ENCODE data around the gene ATAD5.
"Not testable (repeated sequence)": the region's sequence is repeated elsewhere in the genome, so short reads cannot be mapped to it uniquely, and the experiment has no call there.

The ATAD5 gene

DNA sequence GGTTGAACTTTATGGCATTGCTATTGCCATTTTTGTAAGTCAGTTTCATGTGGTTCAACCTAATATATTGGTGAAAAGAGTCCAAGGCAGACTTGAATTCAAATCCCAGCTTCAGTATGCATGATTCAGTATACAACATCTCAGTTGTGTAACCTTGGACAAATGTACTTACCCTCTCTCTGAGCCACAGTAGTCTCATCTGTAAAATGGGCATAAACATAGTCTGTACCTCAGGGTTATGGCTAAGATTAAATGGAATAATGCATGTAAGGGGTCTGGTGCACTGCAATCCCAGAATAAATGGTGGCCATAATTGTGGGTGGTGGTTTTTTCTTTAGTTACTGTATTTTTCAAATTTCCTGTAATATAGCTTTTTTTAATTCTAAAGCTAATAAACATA is 85.3 kb downstream of the ATAD5 start:
- no peak for DNase-seq

DNA sequence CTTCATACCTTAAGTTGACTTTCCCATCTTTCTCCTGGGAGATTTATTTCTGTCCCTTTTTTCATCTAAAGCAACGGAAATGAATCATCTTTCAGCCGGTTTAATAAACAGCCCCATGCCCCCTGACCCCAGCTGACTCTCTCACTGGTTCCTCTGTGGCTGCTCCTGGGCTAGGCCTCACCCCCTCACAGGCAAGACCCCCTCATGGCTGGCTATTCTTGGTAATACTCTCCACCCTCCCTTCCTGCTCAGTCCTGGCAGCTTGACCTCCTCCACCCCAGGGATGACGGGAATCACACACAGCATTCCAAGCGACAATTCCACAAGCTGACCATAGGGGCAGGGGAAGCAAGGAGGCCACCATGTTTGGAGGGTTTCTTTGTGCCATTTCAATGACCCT is 88.5 kb downstream of the ATAD5 start:
- no peak for DNase-seq

DNA sequence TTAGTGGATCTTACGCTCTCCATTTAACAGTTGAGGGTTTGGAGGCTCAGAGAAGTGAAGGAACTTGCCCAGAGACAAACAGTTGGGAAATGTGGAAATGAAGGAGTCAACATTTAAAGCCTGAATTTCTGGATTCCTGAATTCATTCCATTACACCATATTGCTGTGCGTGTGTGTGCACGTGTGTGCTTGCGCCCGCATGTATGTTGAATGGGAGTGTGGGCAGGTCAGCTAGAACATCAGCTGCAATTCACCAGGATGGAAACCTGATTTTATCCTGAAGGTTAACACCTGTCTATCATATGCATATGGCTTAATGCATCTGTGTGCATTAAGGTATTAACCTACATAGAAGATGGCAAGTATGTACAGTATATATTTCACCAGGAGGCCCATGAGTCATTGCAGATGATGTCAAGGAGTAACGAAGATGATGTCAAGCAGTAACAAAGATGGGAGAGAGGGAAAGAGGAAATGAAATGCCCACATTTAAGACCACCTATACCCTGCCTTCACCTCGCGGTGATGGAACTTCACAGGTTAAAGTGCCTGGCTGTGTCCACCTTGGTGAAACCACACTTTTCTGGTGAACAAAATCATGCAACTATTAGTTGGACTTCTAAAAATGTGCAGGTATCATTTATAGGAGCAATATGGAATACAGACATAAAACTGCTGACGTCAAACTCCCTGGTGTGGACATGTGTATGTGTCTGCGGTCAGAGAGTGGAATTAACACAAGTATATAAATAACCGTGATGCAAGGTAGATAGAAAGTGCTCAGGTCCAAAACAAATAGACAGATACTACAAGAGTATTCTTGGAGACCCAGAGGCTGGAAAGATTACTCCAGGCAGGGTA is 89.1 kb downstream of the ATAD5 start:
- DNase-seq: no peak

DNA sequence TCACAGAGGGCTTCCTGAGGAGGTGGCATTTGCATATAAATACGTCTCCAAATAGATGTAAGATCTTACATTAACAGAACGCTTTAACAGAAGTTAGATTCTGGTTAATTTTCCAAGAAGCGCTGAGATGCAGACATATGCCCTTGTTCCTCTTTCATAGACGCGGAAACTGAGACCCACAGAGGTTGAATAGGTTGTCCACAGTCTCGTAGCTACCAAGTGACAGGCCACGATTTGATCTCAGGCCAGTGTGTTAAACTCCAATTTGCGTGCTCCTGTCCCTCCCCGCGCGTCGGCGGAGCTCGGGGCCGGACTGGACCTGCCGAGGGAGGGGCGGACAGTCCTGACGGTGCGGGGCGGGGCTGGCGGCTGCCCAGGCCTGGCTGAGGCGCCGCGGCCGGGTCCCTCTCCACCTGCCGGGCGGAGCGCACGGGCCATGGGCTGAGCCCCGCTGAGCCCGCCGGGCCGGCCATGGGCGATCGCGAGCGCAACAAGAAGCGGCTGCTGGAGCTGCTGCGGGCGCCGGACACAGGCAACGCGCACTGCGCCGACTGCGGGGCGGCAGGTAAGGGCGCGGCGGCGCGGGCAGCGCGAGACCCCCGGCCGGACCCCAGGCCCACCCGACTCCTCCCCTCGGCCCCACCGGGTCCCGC is 89.9 kb downstream of the ATAD5 start, which contains the start of gene ADAP2:
ADAP2 (plus strand) TSS at position 402 of the 653 bp plus-strand sequence; CDS start at position 472, 70 bp downstream.
- no peak for DNase-seq

DNA sequence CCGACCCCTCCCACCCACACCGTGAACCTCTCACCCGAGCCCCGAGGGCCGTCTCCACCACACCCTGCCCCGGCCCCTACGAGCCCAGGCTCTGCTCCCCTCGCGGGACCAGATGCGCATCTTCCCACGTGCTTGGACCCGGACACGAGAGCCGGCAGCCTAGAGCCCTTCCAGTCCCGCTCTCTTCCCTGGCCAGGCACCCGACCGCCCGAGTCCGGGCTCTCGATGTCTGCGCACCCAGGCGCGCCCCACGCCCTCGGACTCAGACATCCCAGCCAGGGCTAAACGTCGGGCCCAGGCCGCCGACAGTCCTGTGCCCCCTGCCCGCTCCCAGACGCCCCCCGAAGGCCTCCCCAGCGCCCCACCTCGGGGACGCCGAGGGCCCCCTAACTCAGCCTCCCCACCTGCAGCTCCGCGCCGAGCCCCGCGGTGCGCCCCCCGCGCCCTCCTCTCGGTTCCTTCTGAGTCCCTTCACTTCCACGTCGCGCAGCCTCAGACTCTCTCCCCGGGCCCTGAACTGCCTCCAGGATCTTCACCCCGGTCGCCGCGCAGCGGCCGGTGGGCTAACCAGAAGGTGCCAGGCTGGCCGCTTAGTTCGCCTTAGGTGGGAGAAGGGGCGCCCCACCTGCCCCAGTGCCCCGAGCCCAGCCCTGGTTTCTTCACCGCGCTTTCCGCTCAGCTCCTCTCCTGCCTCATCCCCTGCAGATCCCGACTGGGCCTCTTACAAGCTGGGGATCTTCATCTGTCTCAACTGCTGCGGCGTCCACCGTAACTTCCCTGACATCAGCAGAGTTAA is 90.7 kb downstream of the ATAD5 start:
- no peak for DNase-seq

DNA sequence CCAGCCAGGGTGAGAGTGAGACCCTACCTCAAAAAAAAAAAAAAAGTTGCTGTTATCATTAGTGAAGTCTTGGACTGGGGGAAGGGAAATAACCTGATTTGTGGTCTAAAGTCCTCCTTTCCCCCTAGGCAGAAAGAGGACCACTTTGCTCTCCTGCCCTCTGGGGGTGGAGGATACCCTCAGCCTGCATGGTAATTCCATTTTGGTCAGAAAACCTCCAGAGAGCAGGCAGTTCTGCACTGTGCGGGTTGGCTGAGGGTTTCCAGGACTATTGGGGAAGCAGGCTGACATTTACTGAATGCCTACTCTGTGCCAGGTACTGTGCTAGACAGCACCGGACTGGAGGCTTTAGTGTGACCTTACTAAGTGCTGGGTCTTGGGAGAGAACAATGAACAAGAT is 92.6 kb downstream of the ATAD5 start:
- DNase-seq: no peak

DNA sequence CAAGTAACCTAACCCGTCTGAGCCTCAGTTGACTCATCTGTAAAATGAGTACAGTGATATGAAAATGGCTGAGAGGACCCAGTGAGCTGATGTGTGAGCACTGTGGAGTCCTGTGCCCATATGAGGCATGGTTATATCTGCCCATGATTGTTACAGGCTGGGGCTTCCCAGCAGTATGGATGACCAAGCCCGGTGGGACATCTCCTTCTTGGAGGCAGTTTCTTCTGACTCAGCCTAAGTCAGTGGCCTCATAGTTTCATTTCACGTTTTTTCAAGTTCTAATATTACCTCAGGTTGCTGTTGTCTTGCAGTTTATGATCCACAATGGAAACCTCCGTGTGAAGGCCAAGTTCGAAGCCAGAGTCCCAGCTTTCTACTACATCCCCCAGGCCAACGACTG is 94.8 kb downstream of the ATAD5 start:
- DNase-seq: no peak

DNA sequence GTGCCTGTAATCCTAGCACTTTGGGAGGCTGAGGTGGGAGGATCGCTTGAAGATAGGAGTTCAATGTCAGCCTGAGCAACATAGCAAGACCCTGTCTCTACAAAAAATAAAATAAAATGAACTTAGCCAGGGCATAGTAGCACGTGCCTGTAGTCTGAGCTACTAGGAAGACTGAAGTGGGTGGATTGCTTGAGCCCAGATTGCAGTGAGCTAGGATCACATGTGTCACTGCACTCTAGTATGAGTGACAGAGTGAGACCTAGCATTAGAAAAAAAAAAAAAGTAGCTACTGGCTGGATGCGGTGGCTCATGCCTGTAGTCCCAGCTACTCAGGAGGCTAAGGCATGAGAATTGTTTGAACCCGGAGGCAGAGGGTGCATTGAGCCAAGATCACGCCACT is 96.0 kb downstream of the ATAD5 start:
- DNase-seq: no peak

DNA sequence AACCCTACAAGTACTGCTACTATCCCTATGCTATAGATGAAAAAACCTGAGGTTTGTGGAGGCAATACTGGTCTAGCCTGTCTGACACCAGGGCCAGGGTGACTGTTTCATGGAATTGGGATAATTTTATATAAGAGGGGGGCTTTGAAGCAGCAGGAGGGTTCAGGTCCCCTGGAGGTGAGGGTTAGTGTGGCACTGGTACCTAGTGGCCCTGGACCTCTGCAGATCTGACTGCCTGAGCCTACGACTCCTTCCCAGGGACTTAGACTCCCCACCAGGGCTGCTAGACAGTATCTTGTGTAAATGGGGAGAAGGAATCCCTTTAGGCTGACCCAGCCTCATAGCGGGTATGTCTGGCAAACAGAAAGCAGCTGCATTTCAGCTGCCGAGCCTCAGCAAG is 96.8 kb downstream of the ATAD5 start:
- DNase-seq: no peak

DNA sequence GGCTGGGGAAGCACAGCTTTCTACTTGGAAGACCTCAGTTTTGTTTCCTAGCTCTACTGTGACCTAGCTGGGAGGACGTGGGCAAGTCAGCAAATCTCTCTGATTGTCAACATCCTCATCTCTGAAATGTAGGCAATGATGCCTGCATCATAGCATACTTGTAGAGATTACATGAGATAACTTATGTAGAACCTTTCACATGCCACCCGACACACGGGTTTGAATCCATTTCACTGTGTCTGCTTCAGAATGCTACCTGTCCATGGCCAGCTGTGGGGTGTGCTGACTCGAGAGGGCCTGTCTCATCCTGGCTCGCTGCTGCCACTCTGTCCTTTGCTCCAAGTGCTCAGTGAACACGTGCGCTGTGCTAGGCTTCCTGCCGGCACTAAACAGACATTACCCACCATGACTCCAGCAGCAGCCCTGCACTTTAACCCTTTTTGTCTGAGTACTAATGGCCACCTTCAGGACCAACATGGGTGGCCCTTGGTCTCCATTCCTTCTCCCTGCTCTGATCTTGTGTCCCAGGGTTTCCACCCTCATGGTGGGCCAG is 97.4 kb downstream of the ATAD5 start:
- DNase-seq: no peak

DNA sequence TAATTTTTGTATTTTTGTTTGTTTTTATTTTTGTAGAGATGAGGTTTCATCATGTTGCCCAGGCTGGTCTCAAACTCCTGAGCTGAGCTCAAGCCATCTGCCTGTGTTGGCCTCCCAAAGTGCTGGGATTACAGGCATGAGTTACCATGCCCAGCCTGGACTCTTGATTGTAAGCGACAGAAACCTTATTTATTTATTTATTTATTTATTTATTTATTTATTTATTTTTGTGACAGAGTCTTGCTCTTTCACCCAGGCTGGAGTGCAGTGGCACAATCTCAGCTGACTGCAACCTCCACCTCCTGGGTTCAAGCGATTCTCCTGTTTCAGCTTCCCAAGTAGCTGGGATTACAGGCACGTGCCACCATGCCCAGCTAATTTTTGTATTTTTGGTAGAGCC is 98.1 kb downstream of the ATAD5 start:
- not testable (repeated sequence) for DNase-seq

DNA sequence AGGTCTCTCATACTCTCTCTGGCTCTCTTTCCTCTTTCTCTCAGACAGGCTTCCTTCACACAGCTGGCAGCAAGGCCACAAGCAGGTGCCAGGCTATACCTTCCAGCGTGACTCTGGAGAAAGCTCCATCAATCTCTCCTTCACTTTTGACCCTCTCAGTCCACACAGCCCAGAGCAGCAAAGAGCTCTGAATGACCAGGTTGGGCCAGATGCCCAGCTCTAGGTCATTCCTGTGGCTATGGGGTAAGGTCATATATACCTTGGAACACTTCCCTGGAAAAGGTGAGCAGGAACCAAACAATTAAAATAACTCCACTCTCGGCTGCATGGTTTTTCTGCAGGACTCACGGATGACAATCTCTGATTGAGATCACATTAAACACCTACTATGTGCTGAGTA is 98.7 kb downstream of the ATAD5 start:
- DNase-seq: no peak

DNA sequence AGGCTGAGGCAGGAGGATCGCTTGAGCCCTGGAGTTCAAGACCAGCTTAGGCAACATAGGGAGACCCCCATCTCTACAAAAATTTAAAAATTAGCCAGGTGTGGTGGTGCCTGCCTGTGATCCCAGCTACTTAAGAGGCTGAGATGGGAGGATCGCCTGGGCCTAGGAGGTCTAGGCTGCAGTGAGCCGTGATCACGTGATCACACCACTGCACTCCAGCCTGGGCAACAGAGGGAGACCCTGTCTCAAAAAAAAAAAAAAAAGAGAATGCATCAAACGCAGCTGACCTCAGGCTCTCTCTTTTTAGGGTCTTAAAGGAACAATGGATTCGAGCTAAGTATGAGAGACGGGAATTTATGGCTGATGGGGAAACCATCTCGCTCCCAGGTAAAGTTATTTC is 99.8 kb downstream of the ATAD5 start:
- DNase-seq: not testable (repeated sequence)

DNA sequence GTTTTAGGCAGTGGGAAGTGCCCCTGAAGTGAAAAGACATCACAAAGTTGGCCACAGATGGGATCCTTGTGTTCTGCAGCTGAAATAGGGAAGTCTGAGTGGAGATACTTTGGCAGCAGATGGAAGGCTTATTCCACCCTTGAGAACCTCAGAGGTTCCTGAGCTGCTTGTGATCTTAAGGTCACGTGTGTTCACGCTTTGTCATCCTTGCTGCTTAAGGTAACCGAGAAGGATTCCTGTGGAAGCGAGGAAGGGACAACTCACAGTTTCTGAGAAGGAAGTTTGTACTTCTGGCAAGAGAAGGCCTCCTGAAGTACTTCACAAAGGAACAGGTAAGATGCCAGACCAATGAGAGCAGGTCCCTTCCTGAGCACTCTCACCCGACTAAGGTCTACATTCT is 102.2 kb downstream of the ATAD5 start:
- no peak for DNase-seq

DNA sequence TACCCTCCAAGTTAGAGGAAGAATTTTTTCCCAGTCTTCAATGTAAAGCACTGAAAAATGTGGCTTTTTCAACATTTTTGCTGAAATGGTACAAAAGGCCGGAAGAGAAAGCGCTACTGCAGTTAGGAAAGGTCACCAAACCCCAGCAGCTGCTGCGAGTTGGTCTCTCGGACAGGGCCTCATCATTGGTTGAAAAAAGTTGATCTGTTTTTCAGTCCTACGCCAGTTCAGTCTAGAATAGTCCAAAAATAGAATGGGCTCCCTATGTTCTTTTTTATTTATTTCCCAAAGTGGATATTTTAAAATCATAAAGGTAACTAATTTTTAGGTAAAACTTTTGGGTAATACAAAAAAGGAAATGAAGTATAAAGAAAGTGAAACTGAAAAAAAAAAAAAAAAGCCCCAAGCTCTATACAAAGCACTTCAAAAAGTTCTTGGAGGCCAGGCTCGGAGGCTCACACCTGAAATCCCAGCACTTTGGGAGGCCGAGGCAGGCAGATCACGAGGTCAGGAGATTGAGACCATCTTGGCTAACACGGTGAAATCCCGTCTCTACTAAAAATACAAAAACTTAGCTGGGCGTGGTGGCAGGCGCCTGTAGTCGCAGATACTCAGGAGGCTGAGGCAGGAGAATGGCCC is 107.4 kb downstream of the ATAD5 start:
- DNase-seq: no peak

DNA sequence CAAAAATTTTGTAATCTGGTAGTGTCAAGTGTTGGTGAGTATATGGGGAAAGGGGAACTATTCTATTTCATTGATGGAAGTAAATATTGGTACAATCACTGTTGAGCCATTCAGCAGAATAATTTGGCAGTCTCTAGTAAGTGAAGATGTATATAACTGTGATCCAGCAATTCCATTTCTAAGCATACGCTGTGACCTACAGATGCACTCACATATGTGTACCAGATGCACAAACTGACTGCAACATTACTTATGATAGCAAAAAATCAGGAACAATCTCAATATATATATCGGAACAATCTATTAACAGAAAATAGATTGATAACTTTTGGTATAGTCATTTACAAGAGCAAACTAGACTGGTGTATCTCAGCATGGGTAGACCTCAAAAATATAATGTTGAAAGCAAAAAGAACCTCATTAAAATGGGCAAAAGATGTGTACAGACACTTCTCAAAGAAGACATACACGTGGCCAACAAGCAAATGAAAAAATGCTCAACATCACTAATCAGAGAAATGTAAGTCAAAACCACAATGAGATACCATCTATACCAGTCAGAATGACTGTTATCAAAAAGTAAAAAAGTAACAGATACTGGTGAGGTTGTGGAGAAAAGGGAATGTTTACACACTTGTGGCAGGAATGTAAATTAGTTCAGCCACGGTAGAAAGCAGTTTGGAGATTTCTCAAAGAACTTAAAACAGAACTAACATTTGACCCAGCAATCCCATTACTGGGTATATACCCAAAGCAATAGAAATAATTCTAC is 110.7 kb downstream of the ATAD5 start:
- no peak for DNase-seq

All from stimulated activated CD4-positive, alpha-beta T cell treated with anti-CD3 and anti-CD28 coated beads, Interleukin-1b, Interleukin-23, amount 100 ng/mL, for 48 hours (primary cell).